Mucosa of rectum (tissue), 2 donors: ENCODE data around the gene NDUFAB1.
"Not testable (repeated sequence)": the region's sequence is repeated elsewhere in the genome, so short reads cannot be mapped to it uniquely, and the experiment has no call there.

ENCODE experiments used
- H3K27ac ChIP-seq, 2 donors: one replicate each; pipeline ENCODE4 v1.7.0; 2013; ENCODE audit warnings: inconsistent platforms in 2 of 2, low read depth in 2 of 2, low read length in 2 of 2
- H3K27me3 ChIP-seq, 2 donors: one replicate each; pipeline ENCODE4 v1.7.0; 2013; ENCODE audit warnings: low read length in 2 of 2; ENCODE audit not compliant: control insufficient read depth in 2 of 2, insufficient read depth in 2 of 2
- H3K36me3 ChIP-seq, 2 donors: one replicate each; pipeline ENCODE4 v1.7.0; 2013; ENCODE audit warnings: low read length in 2 of 2; ENCODE audit not compliant: control insufficient read depth in 2 of 2, insufficient read depth in 2 of 2
- H3K4me1 ChIP-seq, 2 donors: one replicate each; pipeline ENCODE4 v1.7.0; 2013; ENCODE audit warnings: low read length in 2 of 2, mild to moderate bottlenecking in 1 of 2; ENCODE audit not compliant: control insufficient read depth in 2 of 2, insufficient read depth in 2 of 2
- H3K4me3 ChIP-seq, 2 donors: one replicate each; pipeline ENCODE4 v1.7.0; 2013; ENCODE audit warnings: low read length in 2 of 2
- H3K9ac ChIP-seq, 2 donors: one replicate each; pipeline ENCODE4 v1.7.0; 2013; ENCODE audit warnings: low read length in 2 of 2, low read depth in 1 of 2, mild to moderate bottlenecking in 1 of 2
- H3K9me3 ChIP-seq, 2 donors: one replicate each; pipeline ENCODE4 v1.7.0; 2013; ENCODE audit warnings: low read length in 2 of 2; ENCODE audit not compliant: control insufficient read depth in 2 of 2
- donor health status: healthy.
- donor health status: Normal muscosa, but diverticular disease.

The NDUFAB1 gene

DNA sequence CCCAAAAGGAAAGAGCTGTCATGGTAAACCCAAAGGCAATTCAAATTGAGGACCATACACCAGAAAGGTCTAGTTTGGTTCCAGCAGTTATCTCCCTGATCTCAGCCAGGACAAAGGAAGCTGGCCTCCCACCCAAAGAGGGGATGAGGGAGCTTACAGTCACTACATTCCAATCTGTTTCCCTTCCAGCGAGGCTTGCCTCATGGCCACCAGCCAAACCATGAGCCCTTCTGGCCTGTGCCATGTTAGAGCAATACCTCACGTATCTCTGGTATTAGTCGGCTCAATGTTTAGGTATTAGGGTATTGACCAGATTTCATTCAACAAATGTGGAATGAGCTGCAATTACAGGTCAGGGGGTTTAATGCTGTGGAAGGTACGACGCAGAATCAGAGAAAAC is 8.4 kb downstream of the NDUFAB1 start:
- peaks cover 64 to 66% of the 10 kb centered on the region in 2 donors for H3K36me3 ChIP-seq
- no peaks in the 10 kb centered on the region for H3K27me3 ChIP-seq
- no peak overlapping the region for H3K9ac ChIP-seq
- H3K4me3 ChIP-seq, result no peak overlapping the region
- H3K9me3 ChIP-seq, result no peaks in the 10 kb centered on the region
- no peak overlapping the region for H3K27ac ChIP-seq
- H3K4me1 ChIP-seq, result no peaks in the 10 kb centered on the region

DNA sequence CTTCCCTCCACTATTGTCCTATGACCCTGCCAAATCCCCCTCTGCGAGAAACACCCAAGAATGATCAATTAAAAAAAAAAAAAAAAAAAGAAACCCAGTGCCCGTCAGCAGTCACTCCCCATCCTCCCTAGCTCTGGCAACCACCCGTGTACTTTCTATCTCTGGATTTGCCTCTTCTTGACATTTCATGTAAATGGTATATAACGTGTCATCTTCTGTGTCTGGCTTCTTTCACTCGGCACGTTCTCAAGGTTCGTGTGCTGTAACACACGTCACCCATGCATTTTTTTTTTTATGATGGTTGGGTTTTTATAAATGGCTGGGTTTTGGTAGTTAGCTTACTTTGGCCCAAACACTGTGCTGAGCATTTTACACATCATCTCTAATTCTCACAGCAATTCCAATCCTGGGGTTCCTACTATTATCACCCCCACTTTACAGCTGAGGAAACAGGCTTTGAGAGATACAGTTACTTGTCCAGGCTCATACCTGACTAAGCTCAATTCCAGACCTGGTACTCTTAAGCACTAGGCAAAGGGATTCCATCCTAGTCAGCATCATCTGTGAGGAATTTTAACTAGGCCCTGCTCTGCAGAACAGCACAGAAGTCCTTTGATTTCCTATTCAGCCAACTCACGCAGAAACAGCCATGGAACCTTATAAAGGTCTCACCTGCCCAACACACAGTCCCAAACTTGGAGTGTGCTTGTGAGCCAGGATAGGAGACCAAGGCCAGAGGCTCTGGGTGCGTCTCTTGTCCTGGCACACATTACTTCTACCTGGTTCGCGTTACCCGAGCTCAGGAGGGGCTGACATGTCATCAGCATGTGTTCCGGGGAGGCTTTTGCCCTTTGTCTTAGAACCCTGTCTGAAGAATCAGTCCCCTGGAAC is 11.7 kb downstream of the NDUFAB1 start:
- Histone ChIP-seq H3K9me3 (no peaks in the 10 kb centered on the region), H3K36me3 (peaks cover 53 to 64% of the 10 kb centered on the region in 2 donors), H3K4me3 (no peak overlapping the region), H3K27me3 (no peaks in the 10 kb centered on the region), H3K9ac (no peak overlapping the region), H3K27ac (no peak overlapping the region), H3K4me1 (no peaks in the 10 kb centered on the region)

DNA sequence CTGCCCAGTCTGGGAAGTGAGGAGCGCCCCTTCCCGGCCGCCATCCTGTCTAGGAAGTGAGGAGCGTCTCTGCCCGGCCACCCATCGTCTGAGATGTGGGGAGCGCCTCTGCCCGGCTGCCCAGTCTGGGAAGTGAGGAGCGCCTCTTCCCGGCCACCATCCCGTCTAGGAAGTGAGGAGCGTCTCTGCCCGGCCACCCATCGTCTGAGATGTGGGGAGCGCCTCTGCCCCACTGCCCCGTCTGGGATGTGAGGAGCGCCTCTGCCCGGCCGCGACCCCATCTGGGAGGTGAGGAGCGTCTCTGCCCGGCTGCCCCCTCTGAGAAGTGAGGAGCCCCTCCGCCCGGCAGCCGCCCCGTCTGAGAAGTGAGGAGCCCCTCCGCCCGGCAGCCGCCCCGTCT is 12.8 kb downstream of the NDUFAB1 start:
- not testable (repeated sequence) for H3K4me3 ChIP-seq, H3K9ac ChIP-seq, H3K27ac ChIP-seq, H3K9me3 ChIP-seq, H3K27me3 ChIP-seq, H3K4me1 ChIP-seq
- peaks cover 52 to 66% of the 10 kb centered on the region in 2 donors for H3K36me3 ChIP-seq

DNA sequence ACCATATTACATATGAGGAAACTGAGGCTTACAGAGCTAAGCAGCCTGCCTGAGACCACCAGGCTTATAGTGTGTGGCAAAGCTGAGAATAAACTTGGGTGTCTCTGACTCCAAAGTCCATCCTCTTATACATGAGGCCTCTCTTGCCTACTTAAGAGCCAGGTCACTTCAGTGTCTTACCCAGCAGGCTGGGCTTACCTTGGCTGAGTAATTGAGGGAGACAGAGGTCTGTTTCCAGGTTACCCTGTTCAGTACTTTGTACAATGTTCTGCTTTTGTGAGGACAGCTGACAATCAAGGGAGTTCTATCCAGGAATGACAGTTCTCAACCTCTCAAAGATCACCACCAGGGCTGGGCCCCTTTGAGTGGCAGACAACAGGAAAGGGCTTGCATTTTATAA is 14.4 kb downstream of the NDUFAB1 start:
- H3K36me3 ChIP-seq, result peaks cover 42 to 55% of the 10 kb centered on the region in 2 donors
- no peaks in the 10 kb centered on the region for H3K4me1 ChIP-seq
- H3K4me3 ChIP-seq, result no peak overlapping the region
- H3K27me3 ChIP-seq, result no peaks in the 10 kb centered on the region
- no peaks in the 10 kb centered on the region for H3K9me3 ChIP-seq
- H3K9ac ChIP-seq, result no peak overlapping the region
- no peak overlapping the region for H3K27ac ChIP-seq

DNA sequence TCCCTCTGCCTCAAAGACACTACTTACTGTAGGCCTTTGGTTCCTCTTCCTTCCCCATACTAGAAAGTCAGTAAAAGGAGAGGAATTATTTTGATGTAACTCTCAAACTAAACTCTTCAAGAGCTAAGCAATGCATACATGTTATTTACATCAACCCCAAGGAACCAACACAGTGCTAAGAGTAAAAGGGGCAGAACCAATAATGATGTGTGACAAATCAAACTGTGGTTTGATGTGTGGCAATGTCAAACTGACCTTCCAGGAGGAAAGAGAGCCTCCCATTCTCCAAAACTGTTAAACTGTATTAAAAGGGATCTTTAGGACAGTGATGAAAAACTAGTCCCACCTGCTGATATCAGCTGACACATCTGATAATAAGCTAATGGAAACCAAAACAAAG is 15.7 kb downstream of the NDUFAB1 start:
- H3K36me3 ChIP-seq, result peaks cover 33 to 46% of the 10 kb centered on the region in 2 donors
- no peak overlapping the region for H3K4me3 ChIP-seq
- no peak overlapping the region for H3K27ac ChIP-seq

DNA sequence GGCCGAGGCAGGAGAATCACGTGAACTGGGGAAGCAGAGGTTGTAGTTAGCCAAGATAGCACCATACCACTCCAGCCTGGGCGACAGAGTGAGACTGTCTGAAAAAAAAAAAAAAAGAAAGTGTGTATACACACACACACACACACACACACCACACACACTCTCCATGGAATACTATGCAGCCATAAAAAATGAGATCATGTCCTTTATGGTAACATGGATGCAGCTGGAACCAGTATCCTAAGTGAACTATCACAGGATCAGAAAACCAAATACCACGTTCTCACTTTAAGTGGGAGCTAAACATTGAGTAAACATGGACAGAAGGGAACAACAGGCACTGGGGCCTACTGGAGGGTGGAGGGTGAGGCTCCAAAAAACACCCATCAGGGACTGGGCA is 16.7 kb downstream of the NDUFAB1 start:
- H3K36me3 ChIP-seq, result peaks cover 23 to 39% of the 10 kb centered on the region in 2 donors

More for the DNA sequence above, 15.7 kb downstream of the NDUFAB1 start:
- Histone ChIP-seq H3K27me3 (no peaks in the 10 kb centered on the region), H3K4me1 (no peaks in the 10 kb centered on the region), H3K9ac (no peak overlapping the region), H3K9me3 (no peaks in the 10 kb centered on the region)

DNA sequence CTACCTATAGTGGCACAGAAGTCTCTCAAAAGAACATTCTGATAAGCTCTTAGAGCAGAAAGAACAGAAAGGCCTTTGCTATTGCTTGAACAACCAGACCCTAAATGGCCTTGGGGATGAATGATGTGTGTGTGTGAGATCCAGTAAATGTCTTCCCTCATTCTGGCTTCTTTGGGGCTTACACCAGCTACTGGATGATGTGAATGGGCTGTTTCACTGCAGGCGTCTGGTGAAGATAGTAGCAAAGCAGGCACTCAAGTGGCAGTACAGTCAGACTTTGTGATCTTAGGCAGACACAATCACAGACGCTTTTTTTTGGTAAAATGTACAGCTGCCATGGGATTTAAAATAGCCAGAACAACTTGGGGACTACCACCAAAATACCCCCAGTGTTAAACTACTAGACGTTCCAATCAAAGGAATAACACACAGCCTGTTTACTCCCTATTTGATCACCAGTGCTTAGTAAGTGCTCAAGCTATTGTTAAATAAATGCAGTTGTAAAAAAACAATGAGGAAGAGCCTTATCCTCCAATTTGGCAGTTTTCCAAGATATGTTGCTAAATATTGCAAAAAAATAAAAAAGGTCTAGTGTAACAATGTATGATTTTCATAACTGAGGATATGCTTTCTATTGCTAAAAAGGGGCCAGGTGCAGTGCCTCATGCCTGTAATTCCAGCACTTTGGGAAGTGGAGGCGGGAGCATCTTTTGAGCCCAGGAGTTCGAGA is 17.9 kb downstream of the NDUFAB1 start:
- no peak overlapping the region for H3K27ac ChIP-seq
- H3K36me3 ChIP-seq, result peaks cover 20 to 44% of the 10 kb centered on the region in 2 donors

More for the DNA sequence above, 16.7 kb downstream of the NDUFAB1 start:
- Histone ChIP-seq H3K9me3 (no peaks in the 10 kb centered on the region), H3K27me3 (no peaks in the 10 kb centered on the region), H3K4me3 (no peak overlapping the region), H3K27ac (no peak overlapping the region), H3K4me1 (no peaks in the 10 kb centered on the region), H3K9ac (no peak overlapping the region)

DNA sequence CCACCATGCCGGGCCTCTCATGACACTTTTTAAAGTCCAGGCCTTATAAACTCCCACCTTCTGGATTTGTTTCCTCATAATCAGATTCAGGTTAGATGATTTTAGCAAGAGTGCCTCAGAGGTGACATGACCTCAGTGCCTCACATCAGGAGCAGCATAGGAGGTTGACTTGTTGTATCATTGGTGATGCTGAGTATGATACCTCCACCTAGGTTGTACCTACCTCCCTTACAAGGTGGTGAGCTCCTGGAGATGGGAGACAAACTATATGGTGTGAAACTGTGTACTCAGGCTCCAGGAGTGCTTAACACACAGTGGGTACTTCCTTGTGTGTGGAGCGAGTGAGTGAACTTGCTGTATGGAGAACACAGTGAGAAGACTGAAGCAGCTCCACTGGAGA is 18.6 kb downstream of the NDUFAB1 start:
- Histone ChIP-seq H3K4me1 (no peaks in the 10 kb centered on the region), H3K4me3 (no peak overlapping the region), H3K27ac (no peak overlapping the region), H3K9me3 (no peaks in the 10 kb centered on the region), H3K36me3 (peaks cover 23 to 48% of the 10 kb centered on the region in 2 donors), H3K27me3 (no peaks in the 10 kb centered on the region), H3K9ac (no peak overlapping the region)

More for the DNA sequence above, 17.9 kb downstream of the NDUFAB1 start:
- Histone ChIP-seq H3K4me3 (no peak overlapping the region), H3K4me1 (no peaks in the 10 kb centered on the region), H3K9ac (no peak overlapping the region), H3K9me3 (no peaks in the 10 kb centered on the region), H3K27me3 (no peaks in the 10 kb centered on the region)

DNA sequence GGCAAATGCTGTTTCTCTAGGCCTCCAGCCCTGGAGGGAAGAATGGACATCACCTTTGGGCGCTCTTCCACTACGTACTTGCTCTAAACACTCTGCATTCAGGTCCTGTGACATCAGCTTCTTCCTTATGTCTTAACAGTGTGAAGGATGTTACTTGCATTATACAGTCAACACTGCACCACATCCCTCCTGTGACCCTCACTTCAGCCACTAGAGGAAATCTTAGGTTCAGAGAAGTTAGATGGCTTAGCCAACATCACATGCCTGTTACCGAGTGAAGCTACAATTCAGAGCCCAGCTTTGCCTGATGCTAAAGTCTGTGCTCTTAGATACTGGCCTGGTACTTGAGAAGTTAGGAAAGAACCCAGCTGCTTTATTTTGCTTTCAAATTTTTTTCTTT is 20.3 kb downstream of the NDUFAB1 start:
- Histone ChIP-seq H3K9me3 (no peaks in the 10 kb centered on the region), H3K36me3 (peaks cover 29 to 47% of the 10 kb centered on the region in 2 donors), H3K9ac (no peak overlapping the region), H3K27ac (no peak overlapping the region), H3K4me3 (no peak overlapping the region), H3K4me1 (no peaks in the 10 kb centered on the region), H3K27me3 (no peaks in the 10 kb centered on the region)

DNA sequence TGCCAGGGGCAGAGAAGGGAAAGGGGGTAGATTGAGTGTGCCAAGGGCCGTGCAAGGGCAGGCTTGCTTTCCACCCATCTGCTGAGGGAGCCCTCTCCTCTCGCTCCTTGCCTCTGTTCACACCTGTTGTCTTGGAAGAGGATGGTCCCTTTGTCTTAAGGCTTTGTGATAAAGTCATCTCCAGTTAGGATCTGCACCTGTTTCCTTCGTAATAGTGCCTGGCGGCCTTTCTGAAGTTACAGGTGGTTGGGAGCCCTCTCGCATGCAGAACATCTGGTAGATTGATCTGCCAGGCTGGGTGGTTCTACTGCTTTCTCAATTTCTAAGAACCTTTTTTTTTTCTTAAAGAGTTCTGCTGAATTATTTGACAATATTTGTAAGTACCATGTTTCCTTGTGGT is 22.3 kb downstream of the NDUFAB1 start:
- Histone ChIP-seq H3K4me1 (no peaks in the 10 kb centered on the region), H3K9ac (no peak overlapping the region), H3K4me3 (no peak overlapping the region), H3K9me3 (no peaks in the 10 kb centered on the region), H3K36me3 (peaks cover 30 to 44% of the 10 kb centered on the region in 2 donors), H3K27me3 (no peaks in the 10 kb centered on the region), H3K27ac (no peak overlapping the region)
